Karpas-422 (cell line): Measurements from ENCODE around the gene NUDT7. TPM values are rescaled to one million over a fixed set of nuclear protein-coding genes. Genes with fewer than 3 reads are reported as not detected.

Source experiments
- DNase-seq: peaks from one replicate; pipeline ENCODE4 v3.0.0-alpha.2; 2015
- H2AFZ ChIP-seq: fragments of 200-600 bp; sonication (generic); 2 replicates; pipeline ENCODE4 v1.6.1; 2014; ENCODE audit warnings: antibody characterized with exemption, low read length, mixed read lengths
- H3K27ac ChIP-seq: fragments of 200-600 bp; sonication (generic); 2 replicates; pipeline ENCODE4 v1.5.1; 2014; ENCODE audit warnings: mild to moderate bottlenecking, low read length, moderate library complexity
- H3K27me3 ChIP-seq: fragments of 200-600 bp; sonication (generic); 2 replicates; pipeline ENCODE4 v1.6.1; 2014; ENCODE audit warnings: low read length, mixed read lengths
- H3K36me3 ChIP-seq: fragments of 200-600 bp; sonication (generic); 2 replicates; pipeline ENCODE4 v1.6.1; 2014; ENCODE audit warnings: low read length, mixed read lengths; ENCODE audit not compliant: insufficient read depth
- H3K4me1 ChIP-seq: fragments of 200-600 bp; sonication (generic); 2 replicates; pipeline ENCODE4 v1.6.1; 2014; ENCODE audit warnings: mild to moderate bottlenecking, low read length, mixed read lengths
- H3K4me2 ChIP-seq: fragments of 200-600 bp; sonication (generic); 2 replicates; pipeline ENCODE4 v1.6.1; 2014; ENCODE audit warnings: low read length, low read depth, mild to moderate bottlenecking; ENCODE audit not compliant: poor library complexity, severe bottlenecking
- H3K4me3 ChIP-seq: fragments of 200-600 bp; sonication (generic); 2 replicates; pipeline ENCODE4 v1.5.1; 2014; ENCODE audit warnings: mild to moderate bottlenecking, antibody characterized with exemption, low read length, mixed read lengths
- H3K79me2 ChIP-seq: fragments of 200-600 bp; sonication (generic); 2 replicates; pipeline ENCODE4 v1.6.1; 2014; ENCODE audit warnings: mild to moderate bottlenecking, low read length, mixed read lengths
- H3K9ac ChIP-seq: fragments of 200-600 bp; sonication (generic); 2 replicates; pipeline ENCODE4 v1.6.0; 2014; ENCODE audit warnings: low read length
- H3K9me2 ChIP-seq: fragments of 200-600 bp; sonication (generic), shearing (Covaris generic); replicated peaks from 2 replicates; pipeline ENCODE4 v1.6.0; 2014; ENCODE audit warnings: mild to moderate bottlenecking, low read length, moderate library complexity; ENCODE audit not compliant: insufficient read depth
- H3K9me3 ChIP-seq: fragments of 300-700, 200-600 bp; sonication (generic); 2 replicates; pipeline ENCODE4 v1.6.1; 2014; ENCODE audit warnings: low read length, mixed read lengths
- H4K20me1 ChIP-seq: fragments of 200-600 bp; sonication (generic); 2 replicates; pipeline ENCODE4 v1.6.1; 2014; ENCODE audit warnings: mild to moderate bottlenecking, antibody characterized with exemption, low read length, low read depth; ENCODE audit not compliant: insufficient read depth
- total RNA-seq: library from RNA; depleted of rRNA; stranded (reverse); fragments of >200 nt; shearing (Covaris generic); gene quantifications from 2 replicates; pipeline ENCODE4 v1.2.3, GENCODE V29; 2014; ENCODE audit warnings: low replicate concordance

NUDT7 gene
- total RNA-seq, 1 experiment from 2014 or later, result 61.3 TPM

- Histone ChIP-seq H3K79me2 (no peaks in the 10 kb centered on the region), H3K9ac (no peak overlapping the region), H3K4me3 (no peak overlapping the region), H3K4me2 (no peak overlapping the region), H3K4me1 (no peaks in the 10 kb centered on the region), H3K9me3 (no peaks in the 10 kb centered on the region), H2AFZ (no peak overlapping the region), H4K20me1 (no peaks in the 10 kb centered on the region), H3K27ac (no peak overlapping the region), H3K36me3 (peaks cover 19% of the 10 kb centered on the region), H3K27me3 (no peaks in the 10 kb centered on the region), H3K9me2 (no peaks in the 10 kb centered on the region)
- DNase-seq, result no peak
These were observed 10.1 kb downstream of the NUDT7 start for GRCh38 chr16:77732241-77732946.

GRCh38 chr16:77736879-77737278 lies 14.6 kb downstream of the NUDT7 start:
- Histone ChIP-seq H3K4me3 (no peak overlapping the region), H3K27me3 (no peaks in the 10 kb centered on the region), H3K4me1 (no peaks in the 10 kb centered on the region), H3K36me3 (0 out of 2 replicates have a peak, but pooled peaks cover 6% of the 10 kb centered on the region), H2AFZ (no peak overlapping the region), H4K20me1 (no peaks in the 10 kb centered on the region), H3K9ac (no peak overlapping the region), H3K79me2 (no peaks in the 10 kb centered on the region), H3K27ac (no peak overlapping the region), H3K9me3 (no peaks in the 10 kb centered on the region), H3K9me2 (no peaks in the 10 kb centered on the region), H3K4me2 (no peak overlapping the region)
- no peak for DNase-seq

- DNase-seq, result no peak
- Histone ChIP-seq H3K9me3 (no peaks in the 10 kb centered on the region), H4K20me1 (no peaks in the 10 kb centered on the region), H3K4me3 (no peak overlapping the region), H2AFZ (no peak overlapping the region), H3K27ac (no peak overlapping the region), H3K36me3 (no peaks in the 10 kb centered on the region), H3K79me2 (no peaks in the 10 kb centered on the region), H3K4me1 (no peaks in the 10 kb centered on the region), H3K9me2 (no peaks in the 10 kb centered on the region), H3K9ac (no peak overlapping the region), H3K4me2 (no peak overlapping the region), H3K27me3 (no peaks in the 10 kb centered on the region)
These were observed 16.6 kb downstream of the NUDT7 start for GRCh38 chr16:77738706-77739558.

DNA sequence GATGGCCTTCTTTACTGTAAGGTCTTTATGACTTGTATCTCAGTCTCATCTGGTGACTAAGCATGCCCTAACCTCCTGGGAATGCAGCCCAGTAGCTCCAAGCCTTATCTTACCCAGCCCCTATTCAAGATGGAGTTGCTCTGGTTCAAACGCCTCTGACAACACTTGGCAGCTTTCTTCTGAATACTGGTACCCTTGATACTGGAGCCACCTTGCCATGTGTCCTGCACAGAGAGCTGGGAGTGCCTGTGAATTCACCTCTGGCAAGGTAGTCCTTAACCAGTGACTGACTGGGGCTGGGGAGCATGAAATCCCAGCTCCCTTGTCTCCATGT lies 17.2 kb downstream of the NUDT7 start:
- DNase-seq, result no peak
- Histone ChIP-seq H3K4me2 (no peak overlapping the region), H4K20me1 (no peaks in the 10 kb centered on the region), H2AFZ (no peak overlapping the region), H3K9ac (no peak overlapping the region), H3K36me3 (no peaks in the 10 kb centered on the region), H3K9me3 (no peaks in the 10 kb centered on the region), H3K27me3 (no peaks in the 10 kb centered on the region), H3K79me2 (no peaks in the 10 kb centered on the region), H3K4me3 (no peak overlapping the region), H3K9me2 (no peaks in the 10 kb centered on the region), H3K4me1 (no peaks in the 10 kb centered on the region), H3K27ac (no peak overlapping the region)

DNA sequence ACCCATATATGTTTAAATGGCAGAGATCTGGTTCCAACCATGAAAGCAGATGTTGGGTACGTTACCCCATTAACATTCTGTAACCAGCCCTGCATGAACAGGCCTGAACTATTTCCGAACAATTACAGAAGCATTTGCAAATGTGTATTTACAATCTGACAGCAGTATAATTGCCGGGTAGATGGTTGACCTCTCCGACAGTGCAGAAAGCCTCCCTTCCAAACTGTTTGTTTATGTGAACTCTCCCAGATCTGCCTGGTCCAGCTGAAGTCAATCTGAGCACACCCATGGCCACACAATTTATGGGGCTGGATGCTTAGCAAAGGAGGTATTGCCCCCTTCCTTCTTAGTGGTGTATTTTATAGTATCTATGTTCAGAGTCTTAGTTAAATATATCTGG lies 21.8 kb downstream of the NUDT7 start:
- Histone ChIP-seq H4K20me1 (no peaks in the 10 kb centered on the region), H3K9me3 (no peaks in the 10 kb centered on the region), H3K27ac (no peak overlapping the region), H3K4me3 (no peak overlapping the region), H3K4me1 (no peaks in the 10 kb centered on the region), H3K4me2 (no peak overlapping the region), H3K9me2 (no peaks in the 10 kb centered on the region), H3K79me2 (no peaks in the 10 kb centered on the region), H3K36me3 (no peaks in the 10 kb centered on the region), H2AFZ (no peak overlapping the region), H3K9ac (no peak overlapping the region), H3K27me3 (0 out of 2 replicates have a peak, but pooled peaks cover 3% of the 10 kb centered on the region)
- DNase-seq, result no peak

- no peak overlapping the region for H3K9ac ChIP-seq
- no peaks in the 10 kb centered on the region for H3K36me3 ChIP-seq
- 0 out of 2 replicates have a peak, but pooled peaks cover 3% of the 10 kb centered on the region for H3K27me3 ChIP-seq
- no peak overlapping the region for H3K4me2 ChIP-seq
- no peaks in the 10 kb centered on the region for H3K79me2 ChIP-seq
- no peaks in the 10 kb centered on the region for H3K4me1 ChIP-seq
- no peaks in the 10 kb centered on the region for H3K9me3 ChIP-seq
- no peak overlapping the region for H3K4me3 ChIP-seq
- no peaks in the 10 kb centered on the region for H3K9me2 ChIP-seq
- no peak overlapping the region for H2AFZ ChIP-seq
- H3K27ac ChIP-seq, result no peak overlapping the region
- DNase-seq, result no peak
- H4K20me1 ChIP-seq, result no peaks in the 10 kb centered on the region
These were observed 23.7 kb downstream of the NUDT7 start for GRCh38 chr16:77745972-77746371.

DNA sequence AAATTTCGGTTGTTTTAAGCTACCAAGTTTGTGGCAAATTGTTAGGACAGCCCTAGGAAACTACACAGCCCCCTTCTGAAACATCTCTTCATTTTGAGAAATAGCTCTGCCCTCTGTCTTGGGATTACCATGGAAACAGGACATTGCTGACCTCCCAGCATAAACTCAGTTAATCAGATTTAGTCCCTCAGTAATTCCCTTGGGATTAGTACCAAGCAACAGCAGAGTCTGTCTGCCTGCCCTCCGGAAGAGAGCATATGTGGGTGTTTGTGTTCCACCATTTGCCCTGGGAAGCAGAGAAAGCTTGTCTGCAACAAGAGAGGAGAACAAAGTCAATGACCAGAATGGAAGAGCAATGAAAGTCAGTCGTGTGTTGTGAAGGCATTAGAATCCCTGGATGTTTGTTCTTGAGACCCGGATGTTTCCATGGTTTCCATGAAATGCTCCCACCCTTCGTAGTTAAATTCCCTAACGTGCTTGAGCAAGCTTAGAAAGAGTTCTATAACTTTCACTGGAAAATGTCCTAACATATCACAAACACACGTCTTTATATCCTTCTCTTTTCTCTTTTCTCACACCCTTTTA lies 26.2 kb downstream of the NUDT7 start:
- Histone ChIP-seq H3K79me2 (no peaks in the 10 kb centered on the region), H3K4me1 (no peaks in the 10 kb centered on the region), H3K9me2 (no peaks in the 10 kb centered on the region), H4K20me1 (no peaks in the 10 kb centered on the region), H3K27me3 (0 out of 2 replicates have a peak, but pooled peaks cover 3% of the 10 kb centered on the region), H3K9ac (no peak overlapping the region), H2AFZ (no peak overlapping the region), H3K27ac (no peak overlapping the region), H3K36me3 (no peaks in the 10 kb centered on the region), H3K4me2 (no peak overlapping the region), H3K9me3 (no peaks in the 10 kb centered on the region), H3K4me3 (no peak overlapping the region)
- no peak for DNase-seq

GRCh38 chr16:77749415-77749814 lies 27.1 kb downstream of the NUDT7 start:
- Histone ChIP-seq H3K79me2 (no peaks in the 10 kb centered on the region), H3K27me3 (0 out of 2 replicates have a peak, but pooled peaks cover 3% of the 10 kb centered on the region), H3K9me2 (no peaks in the 10 kb centered on the region), H3K4me2 (no peak overlapping the region), H3K4me1 (no peaks in the 10 kb centered on the region), H4K20me1 (no peaks in the 10 kb centered on the region), H3K9ac (no peak overlapping the region), H3K9me3 (no peaks in the 10 kb centered on the region), H3K36me3 (no peaks in the 10 kb centered on the region), H3K4me3 (no peak overlapping the region), H2AFZ (no peak overlapping the region), H3K27ac (no peak overlapping the region)
- DNase-seq, result no peak
